HFF-Myc (cell line): Measurements from ENCODE around the gene SIVA1.

Source experiments
- DNase-seq: peaks from one replicate; pipeline ENCODE4 v3.0.0-alpha.2; 2011; ENCODE audit warnings: low read depth; ENCODE audit errors: extremely low read depth
- H3K4me3 ChIP-seq: replicated peaks from 2 replicates; pipeline ENCODE4 v1.5.1; 2011; ENCODE audit warnings: low read depth, mild to moderate bottlenecking, control low read depth, low read length
- TF ChIP-seq, protein P1 (sequence below): IDR thresholded peaks from 2 replicates; pipeline ENCODE4 v1.5.1; 2012; ENCODE audit warnings: mild to moderate bottlenecking, low read depth, low read length, control low read depth; ENCODE audit errors: missing control alignments

Gene SIVA1

DNA sequence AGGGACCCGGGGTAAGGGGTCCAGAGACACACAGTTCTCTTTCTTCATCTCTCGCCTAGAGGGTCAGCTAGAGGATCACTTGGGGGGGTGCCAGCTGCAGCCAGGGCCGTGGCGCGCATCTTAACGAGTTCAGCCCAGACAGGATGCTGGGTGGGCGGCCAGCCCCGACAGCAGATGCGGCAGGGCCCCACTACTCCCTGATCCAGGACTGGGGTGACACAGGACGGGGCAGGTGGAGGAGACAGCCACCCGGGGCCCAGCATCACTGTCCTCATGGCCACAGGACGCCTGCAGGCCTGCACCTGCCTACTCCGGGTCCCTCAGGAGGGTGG is 29.8 kb downstream of the SIVA1 start:
- H3K4me3 ChIP-seq, result no peak overlapping the region
- TF ChIP-seq, protein P1, sequence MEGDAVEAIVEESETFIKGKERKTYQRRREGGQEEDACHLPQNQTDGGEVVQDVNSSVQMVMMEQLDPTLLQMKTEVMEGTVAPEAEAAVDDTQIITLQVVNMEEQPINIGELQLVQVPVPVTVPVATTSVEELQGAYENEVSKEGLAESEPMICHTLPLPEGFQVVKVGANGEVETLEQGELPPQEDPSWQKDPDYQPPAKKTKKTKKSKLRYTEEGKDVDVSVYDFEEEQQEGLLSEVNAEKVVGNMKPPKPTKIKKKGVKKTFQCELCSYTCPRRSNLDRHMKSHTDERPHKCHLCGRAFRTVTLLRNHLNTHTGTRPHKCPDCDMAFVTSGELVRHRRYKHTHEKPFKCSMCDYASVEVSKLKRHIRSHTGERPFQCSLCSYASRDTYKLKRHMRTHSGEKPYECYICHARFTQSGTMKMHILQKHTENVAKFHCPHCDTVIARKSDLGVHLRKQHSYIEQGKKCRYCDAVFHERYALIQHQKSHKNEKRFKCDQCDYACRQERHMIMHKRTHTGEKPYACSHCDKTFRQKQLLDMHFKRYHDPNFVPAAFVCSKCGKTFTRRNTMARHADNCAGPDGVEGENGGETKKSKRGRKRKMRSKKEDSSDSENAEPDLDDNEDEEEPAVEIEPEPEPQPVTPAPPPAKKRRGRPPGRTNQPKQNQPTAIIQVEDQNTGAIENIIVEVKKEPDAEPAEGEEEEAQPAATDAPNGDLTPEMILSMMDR, result no peak
- DNase-seq, result no peak

GRCh38 chr14:104783484-104784217 is 30.7 kb downstream of the SIVA1 start:
- no peak overlapping the region for H3K4me3 ChIP-seq
- TF ChIP-seq, protein P1, result no peak
- DNase-seq, result no peak

- H3K4me3 ChIP-seq, result no peak overlapping the region
- TF ChIP-seq, protein P1, result no peak
- no peak for DNase-seq
Measured at GRCh38 chr14:104784218-104784568, 31.2 kb downstream of the SIVA1 start.

DNA sequence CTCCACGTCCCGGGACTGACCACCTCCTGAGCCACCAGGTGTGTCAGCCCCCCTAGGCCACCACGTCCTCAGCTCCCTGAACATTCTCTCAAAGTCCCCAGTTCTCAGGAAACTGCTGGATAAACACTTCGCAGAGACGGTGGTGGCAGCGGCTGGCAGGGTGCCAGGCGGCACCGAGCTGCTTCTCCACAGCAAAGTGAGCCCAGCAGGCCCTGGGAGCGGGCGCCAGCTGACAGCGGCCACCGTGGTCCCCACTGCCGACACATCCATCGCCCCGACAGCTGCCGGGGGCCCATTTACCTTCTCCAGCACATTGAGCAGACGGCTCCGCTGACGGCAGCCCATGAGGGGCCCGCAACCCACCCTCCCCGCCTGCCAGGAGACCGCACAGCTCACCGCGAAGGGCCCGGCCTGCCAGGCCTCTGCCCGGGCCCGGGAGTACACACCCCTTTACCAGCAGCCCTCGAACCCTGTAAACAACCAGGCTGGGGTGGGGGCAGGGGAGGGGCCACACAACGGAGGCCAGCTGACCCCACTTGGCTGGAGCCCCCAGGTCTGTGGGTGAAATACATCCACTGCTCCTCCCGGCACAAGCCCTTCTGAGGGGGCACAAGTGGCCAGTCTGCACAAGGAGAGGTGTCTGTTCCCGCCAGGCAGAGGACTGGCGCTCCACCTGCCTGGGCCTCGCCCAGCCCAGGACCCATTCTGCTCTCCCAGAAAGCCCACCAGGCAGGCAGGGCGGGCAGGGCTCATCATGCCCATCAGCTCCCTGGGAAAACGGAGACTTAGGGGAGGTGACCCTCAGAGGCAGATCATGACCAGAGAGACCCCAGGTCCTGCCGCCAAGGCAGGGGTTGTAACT is 32.1 kb downstream of the SIVA1 start:
- TF ChIP-seq, protein P1, result no peak
- no peak for DNase-seq
- H3K4me3 ChIP-seq, result no peak overlapping the region

DNA sequence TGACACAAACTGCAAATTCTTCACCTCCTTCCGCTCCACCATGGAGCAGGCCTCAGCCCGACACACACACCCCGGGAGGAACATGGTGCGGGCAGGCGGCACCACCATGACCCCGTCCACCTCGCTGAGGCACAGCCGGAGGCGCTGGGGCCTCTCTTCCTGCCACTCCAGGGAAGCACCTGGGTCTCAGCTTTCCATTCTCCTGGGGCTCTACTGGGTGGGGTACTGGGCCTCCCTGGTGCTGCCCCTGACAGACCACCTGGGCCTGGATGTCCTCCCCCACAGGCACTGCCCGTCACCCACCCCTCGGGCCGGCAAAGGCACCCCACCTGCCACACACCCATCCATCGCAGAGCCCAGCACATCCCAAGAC is 32.7 kb downstream of the SIVA1 start:
- DNase-seq, result no peak
- TF ChIP-seq, protein P1, result no peak
- H3K4me3 ChIP-seq, result no peak overlapping the region

DNA sequence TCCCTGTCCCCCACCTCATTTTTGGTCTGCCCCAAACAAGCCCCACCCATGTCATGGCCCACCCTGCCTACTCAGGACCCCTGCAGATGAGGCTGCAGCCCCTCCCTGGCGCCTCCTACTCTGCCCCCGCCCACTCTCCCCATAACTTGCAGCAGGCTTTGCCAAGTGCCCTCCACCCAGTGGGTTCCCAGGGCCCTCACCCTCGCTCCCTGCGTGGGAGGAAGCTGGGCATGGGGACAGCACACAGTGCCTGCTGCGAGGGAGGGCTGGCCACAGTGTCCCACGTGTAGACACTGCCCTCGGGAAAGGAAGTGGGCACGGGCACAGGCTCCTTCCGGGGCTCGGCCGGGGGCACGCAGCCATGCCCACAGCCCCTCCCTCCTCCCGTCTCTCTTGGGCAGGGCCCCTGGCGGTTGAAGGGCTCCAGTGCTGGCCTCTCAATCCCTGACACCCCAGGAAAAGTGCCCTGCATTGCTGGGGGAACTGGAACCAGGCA is 33.2 kb downstream of the SIVA1 start:
- DNase-seq, result no peak
- H3K4me3 ChIP-seq, result no peak overlapping the region
- TF ChIP-seq, protein P1, result no peak
